Measurements from ENCODE around the gene CALHM1. TPM values are rescaled to one million over a fixed set of nuclear protein-coding genes. Genes with fewer than 3 reads are reported as not detected.
A peak's percentile ranks its signal among the peaks of the same experiment; 100 is the strongest.
"Not testable (repeated sequence)": the region's sequence is repeated elsewhere in the genome, so short reads cannot be mapped to it uniquely, and the experiment has no call there.

Gene CALHM1
- total RNA-seq, 1 donor from 2014 or later = not detected

DNA sequence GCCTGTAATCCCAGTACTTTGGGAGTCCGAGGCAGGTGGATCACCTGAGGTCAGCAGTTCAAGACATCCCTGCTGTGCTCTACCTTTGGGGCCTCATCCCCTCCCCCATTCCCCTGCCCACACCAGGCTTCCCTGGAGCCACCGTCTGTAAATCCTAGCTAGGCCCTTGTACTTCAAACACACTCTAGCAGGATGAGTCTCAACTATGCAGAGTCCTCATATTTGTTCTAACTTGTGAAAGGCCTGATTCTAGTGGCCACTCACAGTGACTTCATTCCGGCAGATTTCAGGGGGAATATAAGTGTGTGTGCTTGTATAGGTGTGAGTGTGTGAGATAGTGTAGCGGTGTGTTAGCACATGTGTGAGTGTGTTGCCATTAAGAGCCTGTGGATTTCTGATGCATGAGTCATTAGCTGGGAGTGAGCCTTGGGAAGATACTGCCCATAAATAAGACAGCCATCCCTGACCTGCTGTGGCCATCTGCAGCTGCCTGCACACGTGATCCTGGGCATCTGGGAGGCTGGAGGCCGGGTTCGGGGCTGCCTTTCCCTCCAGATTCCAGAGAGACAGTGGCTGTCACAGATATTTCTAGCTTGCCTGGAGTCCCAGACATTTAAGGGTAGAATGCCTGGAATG is 33.1 kb upstream of the CALHM1 start:
- intact Hi-C loops (cut with DNase I) = no loop called here

DNA sequence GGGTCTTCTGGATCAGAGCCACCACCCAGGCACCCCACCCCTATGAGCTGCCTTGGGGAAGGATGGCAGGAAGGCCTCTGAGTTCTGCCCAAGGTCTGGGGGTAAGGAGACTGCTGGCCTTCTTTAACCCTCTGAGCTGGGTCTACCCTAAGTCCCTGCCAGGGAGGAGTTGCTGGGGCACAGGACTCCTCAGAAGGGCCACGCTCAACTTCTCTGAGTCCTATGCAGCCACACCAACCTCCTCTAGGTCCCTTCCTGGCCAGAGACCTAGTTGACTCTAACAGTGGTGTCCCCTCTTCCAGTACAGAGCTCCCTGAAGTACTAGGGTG is 32.2 kb upstream of the CALHM1 start:
- Histone ChIP-seq H3K9me3 (no peaks in the 10 kb centered on the region), H3K27ac (no peak overlapping the region), H3K36me3 (no peaks in the 10 kb centered on the region), H3K4me1 (no peaks in the 10 kb centered on the region), H3K27me3 (peaks cover 16% of the 10 kb centered on the region), H3K4me3 (no peak overlapping the region)
- no peak for DNase-seq (ENCODE audit: low spot score in 2 of 2)
- TF ChIP-seq, protein P1, sequence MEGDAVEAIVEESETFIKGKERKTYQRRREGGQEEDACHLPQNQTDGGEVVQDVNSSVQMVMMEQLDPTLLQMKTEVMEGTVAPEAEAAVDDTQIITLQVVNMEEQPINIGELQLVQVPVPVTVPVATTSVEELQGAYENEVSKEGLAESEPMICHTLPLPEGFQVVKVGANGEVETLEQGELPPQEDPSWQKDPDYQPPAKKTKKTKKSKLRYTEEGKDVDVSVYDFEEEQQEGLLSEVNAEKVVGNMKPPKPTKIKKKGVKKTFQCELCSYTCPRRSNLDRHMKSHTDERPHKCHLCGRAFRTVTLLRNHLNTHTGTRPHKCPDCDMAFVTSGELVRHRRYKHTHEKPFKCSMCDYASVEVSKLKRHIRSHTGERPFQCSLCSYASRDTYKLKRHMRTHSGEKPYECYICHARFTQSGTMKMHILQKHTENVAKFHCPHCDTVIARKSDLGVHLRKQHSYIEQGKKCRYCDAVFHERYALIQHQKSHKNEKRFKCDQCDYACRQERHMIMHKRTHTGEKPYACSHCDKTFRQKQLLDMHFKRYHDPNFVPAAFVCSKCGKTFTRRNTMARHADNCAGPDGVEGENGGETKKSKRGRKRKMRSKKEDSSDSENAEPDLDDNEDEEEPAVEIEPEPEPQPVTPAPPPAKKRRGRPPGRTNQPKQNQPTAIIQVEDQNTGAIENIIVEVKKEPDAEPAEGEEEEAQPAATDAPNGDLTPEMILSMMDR (IDR thresholded peaks at IDR 0.05) = no peak
- intact Hi-C loops (cut with DNase I) = no loop called here

More for the DNA sequence above, 33.1 kb upstream of the CALHM1 start:
- Histone ChIP-seq H3K36me3 (no peaks in the 10 kb centered on the region), H3K4me1 (no peaks in the 10 kb centered on the region), H3K9me3 (no peaks in the 10 kb centered on the region), H3K27me3 (peaks cover 16% of the 10 kb centered on the region), H3K27ac (no peak overlapping the region), H3K4me3 (no peak overlapping the region)
- no peak for DNase-seq (ENCODE audit: low spot score in 2 of 2)
- TF ChIP-seq, protein P1 (IDR thresholded peaks at IDR 0.05) = no peak

DNA sequence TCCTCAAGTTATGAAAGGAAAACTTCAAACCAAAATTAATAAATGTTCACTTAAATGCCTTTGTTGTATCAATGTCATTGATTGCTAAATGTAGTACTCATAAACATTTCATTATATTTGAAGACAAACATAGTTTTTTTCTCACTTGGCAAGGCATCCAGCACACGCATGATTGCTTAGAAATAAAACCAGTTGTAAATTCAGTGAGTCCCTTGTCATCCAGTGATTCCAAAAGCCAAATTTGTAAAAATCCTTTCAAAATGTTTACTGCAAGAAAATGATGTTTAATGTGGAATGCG is 28.7 kb upstream of the CALHM1 start:
- intact Hi-C loops (cut with DNase I) = no loop called here
- TF ChIP-seq, protein P1 (IDR thresholded peaks at IDR 0.05) = no peak
- Histone ChIP-seq H3K27me3 (no peaks in the 10 kb centered on the region), H3K9me3 (no peaks in the 10 kb centered on the region), H3K4me1 (no peaks in the 10 kb centered on the region), H3K36me3 (no peaks in the 10 kb centered on the region), H3K27ac (no peak overlapping the region), H3K4me3 (no peak overlapping the region)
- no peak for DNase-seq (ENCODE audit: low spot score in 2 of 2)

DNA sequence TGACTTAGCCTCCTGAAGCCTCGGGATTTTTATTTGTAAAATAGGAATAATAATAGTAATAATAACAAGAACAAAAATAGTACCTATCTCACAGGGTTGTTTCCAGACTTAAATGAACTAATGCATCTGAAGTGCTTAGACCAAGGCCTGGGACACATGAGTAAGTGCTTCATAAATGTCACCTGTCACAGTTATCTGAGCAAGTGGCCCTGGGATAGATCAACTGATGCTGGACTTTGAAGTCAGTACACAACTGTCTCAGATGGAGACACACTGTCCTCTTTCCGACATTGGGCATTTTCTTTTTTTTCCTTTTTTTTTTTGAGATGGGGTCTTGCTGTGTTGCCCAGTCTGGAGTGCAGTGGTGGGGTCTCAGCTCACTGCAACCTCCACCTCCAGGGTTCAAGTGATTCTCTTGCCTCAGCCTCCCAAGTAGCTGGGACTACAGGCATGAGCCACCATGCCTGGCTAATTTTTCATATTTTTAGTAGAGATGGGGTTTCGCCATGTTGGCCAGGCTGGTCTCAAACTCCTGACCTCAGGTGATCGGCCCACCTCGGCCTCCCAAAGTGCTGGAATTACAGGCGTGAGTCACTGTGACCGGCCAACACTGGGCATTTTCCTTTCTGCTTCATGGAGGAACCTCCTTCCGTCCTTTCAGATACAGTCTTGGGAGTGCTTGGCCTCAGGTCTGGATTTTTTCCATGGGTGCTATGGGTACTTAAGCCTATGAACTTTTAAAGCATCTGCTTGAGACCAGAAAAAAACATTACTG is 28.1 kb upstream of the CALHM1 start:
- intact Hi-C loops (cut with DNase I) = loop anchor here (1.0 kb wide), 1 partner anchor 70 kb away; no protein-coding TSS in a partner anchor
- not testable (repeated sequence) for H3K27ac ChIP-seq

DNA sequence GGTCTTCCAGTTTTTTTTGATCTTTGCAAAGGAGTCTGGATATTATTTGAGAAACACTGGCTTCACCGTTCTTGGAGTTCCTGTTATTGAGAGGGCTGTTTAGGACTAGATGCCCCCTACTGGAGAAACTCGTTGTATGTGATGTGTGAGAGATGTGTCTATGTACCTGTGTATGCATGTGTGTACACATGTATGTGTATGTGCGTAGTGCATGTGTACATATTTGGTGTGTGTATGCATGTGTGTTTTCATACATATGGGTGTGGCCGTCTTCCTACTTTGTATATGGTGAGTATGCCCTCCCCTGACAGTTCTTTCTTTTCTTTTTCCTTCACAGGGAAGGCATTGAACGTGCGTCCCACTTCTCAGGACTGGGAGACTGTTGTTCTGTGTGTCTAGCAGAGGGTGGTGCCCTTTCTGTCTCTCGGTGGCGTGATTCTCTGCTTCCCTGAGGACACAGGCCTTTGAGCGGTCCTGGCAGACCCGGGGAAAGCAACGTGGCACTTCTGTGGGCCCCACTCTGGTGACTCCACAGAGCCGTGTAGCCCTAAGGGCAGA is 23.4 kb upstream of the CALHM1 start:
- H3K27ac ChIP-seq = no peak overlapping the region
- TF ChIP-seq, protein P1 (IDR thresholded peaks at IDR 0.05) = peak; percentile 59 to 70 (median 59)
- no peak overlapping the region for H3K4me3 ChIP-seq
- DNase-seq (ENCODE audit: low spot score in 2 of 2) = no peak
- intact Hi-C loops (cut with DNase I) = loop anchor here (1.0 kb wide), 2 partner anchors 30 to 65 kb away; partner anchors contain the start of gene CALHM2
- no peaks in the 10 kb centered on the region for H3K9me3 ChIP-seq
- no peaks in the 10 kb centered on the region for H3K4me1 ChIP-seq
- no peaks in the 10 kb centered on the region for H3K36me3 ChIP-seq
- H3K27me3 ChIP-seq = no peaks in the 10 kb centered on the region

More for the DNA sequence above, 28.1 kb upstream of the CALHM1 start:
- not testable (repeated sequence) for H3K4me3 ChIP-seq; H3K36me3 ChIP-seq; DNase-seq (ENCODE audit: low spot score in 2 of 2); H3K27me3 ChIP-seq; H3K9me3 ChIP-seq; H3K4me1 ChIP-seq

DNA sequence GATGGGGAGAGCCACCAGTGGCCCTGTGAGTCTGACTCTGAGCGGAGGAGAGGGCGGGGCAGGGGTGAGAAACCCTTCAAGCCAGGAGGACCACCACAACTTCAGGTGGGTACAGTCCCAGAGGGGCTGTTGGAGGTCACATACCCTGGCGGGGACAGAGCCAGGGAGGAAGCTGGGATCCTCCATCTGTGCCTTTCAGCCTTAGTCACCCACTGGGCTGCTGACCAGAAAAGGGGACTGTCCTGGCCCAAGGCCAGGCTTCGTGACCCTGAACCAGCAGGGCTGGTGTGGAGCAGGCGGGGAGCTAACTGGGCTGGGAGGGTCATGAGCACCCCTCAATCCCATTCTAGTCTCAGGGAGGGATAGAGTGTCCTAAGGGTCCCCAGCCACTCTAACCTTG is 21.8 kb upstream of the CALHM1 start:
- Histone ChIP-seq H3K36me3 (no peaks in the 10 kb centered on the region), H3K9me3 (no peaks in the 10 kb centered on the region), H3K27me3 (no peaks in the 10 kb centered on the region), H3K27ac (no peak overlapping the region), H3K4me1 (no peaks in the 10 kb centered on the region), H3K4me3 (no peak overlapping the region)
- DNase-seq (ENCODE audit: low spot score in 2 of 2) = no peak
- TF ChIP-seq, protein P1 (IDR thresholded peaks at IDR 0.05) = no peak
- intact Hi-C loops (cut with DNase I) = no loop called here
